Esophagus (tissue), 2 donors: ENCODE data around the gene ZFX. TPM values are rescaled to one million over a fixed set of nuclear protein-coding genes. Genes with fewer than 3 reads are reported as not detected.

Experiments
- H3K27ac ChIP-seq, 2 donors: one replicate each; pipeline ENCODE4 v1.5.1; 2013; ENCODE audit warnings: low read depth in 2 of 2, mild to moderate bottlenecking in 2 of 2, inconsistent platforms in 1 of 2, low read length in 1 of 2, moderate library complexity in 1 of 2
- H3K27me3 ChIP-seq, 2 donors: one replicate each; pipeline ENCODE4 v1.6.1; 2013; ENCODE audit warnings: low read length in 2 of 2, control low read depth in 1 of 2, mild to moderate bottlenecking in 1 of 2; ENCODE audit not compliant: insufficient read depth in 2 of 2, control insufficient read depth in 1 of 2
- H3K36me3 ChIP-seq, 2 donors: one replicate each; pipeline ENCODE4 v1.6.1; 2013; ENCODE audit warnings: low read length in 1 of 2; ENCODE audit not compliant: control insufficient read depth in 2 of 2, insufficient read depth in 2 of 2
- H3K4me1 ChIP-seq, 2 donors: one replicate each; pipeline ENCODE4 v1.6.1; 2013; ENCODE audit warnings: low read length in 1 of 2; ENCODE audit not compliant: control insufficient read depth in 2 of 2, insufficient read depth in 2 of 2
- H3K4me3 ChIP-seq, 2 donors: one replicate each; pipeline ENCODE4 v1.5.1; 2013; ENCODE audit warnings: low read length in 2 of 2, mild to moderate bottlenecking in 2 of 2, low read depth in 1 of 2, moderate library complexity in 1 of 2
- H3K9me3 ChIP-seq, 2 donors: one replicate each; pipeline ENCODE4 v1.6.1; 2013; ENCODE audit warnings: mild to moderate bottlenecking in 2 of 2, low read depth in 1 of 2, low read length in 1 of 2, moderate library complexity in 1 of 2; ENCODE audit not compliant: control insufficient read depth in 2 of 2, insufficient read depth in 1 of 2
- WGBS, 2 donors: extraction: QIAGEN DNeasy Blood & Tissue Kit; methylation state at CpG; one replicate each; pipeline ENCODE4 v1.1.7; 2013; 5-methylcytosine and 5-hydroxymethylcytosine counted together
- polyA plus RNA-seq, 2 donors: library from polyadenylated mRNA; stranded (reverse); fragments of 200-250 nt; gene quantifications; one replicate each; pipeline ENCODE4 v1.2.3, GENCODE V29; 2013
- donor health status: healthy with polysubstance abuse.
- donor health status: Bipolar disorder and iron deficiency.

Gene ZFX
- polyA plus RNA-seq, 2 donors: 4.0 to 5.2 TPM

DNA sequence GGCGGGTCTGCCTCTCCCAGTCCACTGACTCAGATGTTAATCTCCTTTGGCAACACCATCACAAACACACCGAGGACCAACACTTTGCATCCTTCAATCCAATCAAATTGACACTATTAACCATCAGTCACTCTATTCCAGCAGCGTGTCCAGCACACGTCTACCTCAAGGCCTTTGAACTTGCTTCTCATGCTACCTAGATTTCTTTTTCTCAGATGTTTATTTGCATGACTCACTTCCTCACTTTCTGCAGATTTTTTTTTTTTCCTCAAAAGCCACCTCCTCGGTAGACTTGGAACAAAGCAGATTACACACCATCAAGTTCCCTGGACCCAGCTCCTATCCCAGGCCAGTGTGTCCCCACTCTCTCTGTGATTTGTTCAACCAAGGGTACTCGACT is 114.9 kb downstream of the ZFX start:
- Histone ChIP-seq H3K27me3 (peaks cover 0 to 7% of the 10 kb centered on the region in 2 donors), H3K36me3 (no peaks in the 10 kb centered on the region), H3K4me1 (no peaks in the 10 kb centered on the region), H3K4me3 (no peak overlapping the region), H3K27ac (no peak overlapping the region), H3K9me3 (no peaks in the 10 kb centered on the region)
- 62 to 63% methylated on average over 6 of the region's 6 CpGs for WGBS, 2 donors

Other genes starting within 250 kb of the ZFX start
- 10 to 100 TPM; 12.7 to 15.8 TPM for gene APOO, start 241.8 kb upstream of the ZFX start, polyA plus RNA-seq
- under 1 TPM; 0.02 to 0.06 TPM for gene CXorf58, start 241.7 kb upstream of the ZFX start, polyA plus RNA-seq
- gene KLHL15, start 122.5 kb upstream of the ZFX start, polyA plus RNA-seq: 1 to 10 TPM in 1 of 2 donors, under 1 TPM in 1; 0.84 to 1.9 TPM
- 10 to 100 TPM; 30.4 to 57.3 TPM for gene EIF2S3, start 94.8 kb upstream of the ZFX start, polyA plus RNA-seq
- not detected for gene SUPT20HL2, start 164.3 kb downstream of the ZFX start, polyA plus RNA-seq
- gene SUPT20HL1, start 210.9 kb downstream of the ZFX start, polyA plus RNA-seq: not detected